OCI-LY3 (cell line): ENCODE measurements around the gene ADAR.

Experiments
- H2AFZ ChIP-seq: fragments of 200-600, 300-600 bp; shearing (Covaris generic); 2 replicates; pipeline ENCODE4 v1.6.0; 2014; ENCODE audit warnings: antibody characterized with exemption, low read depth, low read length
- H3K27ac ChIP-seq: fragments of 200-600, 300-600 bp; sonication (generic); 2 replicates; pipeline ENCODE4 v1.5.1; 2014; ENCODE audit warnings: mild to moderate bottlenecking, low read length, moderate library complexity, mixed read lengths
- H3K27me3 ChIP-seq: fragments of 200-600, 300-600 bp; sonication (generic); 2 replicates; pipeline ENCODE4 v1.6.1; 2014; ENCODE audit warnings: low read depth, low read length, mixed read lengths
- H3K36me3 ChIP-seq: fragments of 200-600, 300-600 bp; sonication (generic); replicated peaks from 2 replicates; pipeline ENCODE3; 2014; ENCODE audit warnings: low read depth, low read length, mixed read lengths
- H3K4me1 ChIP-seq: fragments of 300-600, 200-600 bp; sonication (generic); 2 replicates; pipeline ENCODE4 v1.6.1; 2014; ENCODE audit warnings: low read length, mixed read lengths
- H3K4me2 ChIP-seq: fragments of 200-600, 300-600 bp; sonication (generic); 2 replicates; pipeline ENCODE4 v1.6.1; 2014; ENCODE audit warnings: low read length, mixed read lengths
- H3K4me3 ChIP-seq: fragments of 300-600, 200-600 bp; sonication (generic); 2 replicates; pipeline ENCODE4 v1.5.1; 2014; ENCODE audit warnings: antibody characterized with exemption, mild to moderate bottlenecking, low read length, moderate library complexity
- H3K79me2 ChIP-seq: fragments of 300-600, 200-600 bp; shearing (Covaris generic); 2 replicates; pipeline ENCODE4 v1.6.1; 2014; ENCODE audit warnings: mild to moderate bottlenecking, low read length, mixed read lengths
- H3K9ac ChIP-seq: fragments of 300-600, 200-600 bp; shearing (Covaris generic); 2 replicates; pipeline ENCODE4 v1.6.0; 2014; ENCODE audit warnings: mild to moderate bottlenecking, low read length, moderate library complexity
- H3K9me3 ChIP-seq: fragments of 200-600, 300-600 bp; shearing (Covaris generic); 2 replicates; pipeline ENCODE4 v1.6.1; 2014; ENCODE audit warnings: low read length, mixed read lengths; ENCODE audit not compliant: insufficient read depth
- H4K20me1 ChIP-seq: fragments of 200-600, 300-600 bp; sonication (generic); 2 replicates; pipeline ENCODE4 v1.6.1; 2016; ENCODE audit warnings: low read length, mixed read lengths; ENCODE audit not compliant: insufficient read depth
- EZH2phosphoT487 ChIP-seq: fragments of 200-600 bp; shearing (Covaris generic); IDR thresholded peaks from 2 replicates; pipeline ENCODE4 v1.6.1; 2018; ENCODE audit warnings: antibody characterized with exemption, mixed run types, low read depth
- TF ChIP-seq, protein P1 (sequence below): fragments of 200-600, 300-600 bp; sonication (generic); IDR thresholded peaks from 2 replicates; pipeline ENCODE4 v1.5.1; 2014; ENCODE audit warnings: antibody characterized with exemption, low read length, low read depth

Gene ADAR

DNA sequence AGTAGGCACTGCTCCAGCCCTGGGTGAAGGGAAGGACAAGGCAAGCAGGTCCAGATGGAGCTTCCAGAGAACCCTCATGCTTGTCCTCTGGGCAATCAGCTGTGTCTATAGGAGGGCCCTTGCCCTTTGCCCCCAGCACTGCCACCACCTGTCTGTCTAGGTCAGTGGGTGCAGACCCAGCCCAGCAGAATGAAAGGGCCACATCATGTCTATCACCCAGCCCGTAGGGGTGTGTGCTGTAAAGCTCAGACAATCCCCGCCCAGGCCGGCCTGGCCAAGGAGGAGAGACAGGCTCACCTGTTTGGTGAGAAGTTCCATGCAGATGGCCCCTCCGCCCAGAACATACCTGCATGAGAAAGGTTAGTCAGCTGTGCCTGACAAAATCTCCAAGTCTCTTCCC lies 56.5 kb downstream of the ADAR start:
- peaks cover 12% of the 10 kb centered on the region for H3K4me1 ChIP-seq
- H3K36me3 ChIP-seq, result peaks cover 88% of the 10 kb centered on the region
- no peak overlapping the region for H3K4me2 ChIP-seq

DNA sequence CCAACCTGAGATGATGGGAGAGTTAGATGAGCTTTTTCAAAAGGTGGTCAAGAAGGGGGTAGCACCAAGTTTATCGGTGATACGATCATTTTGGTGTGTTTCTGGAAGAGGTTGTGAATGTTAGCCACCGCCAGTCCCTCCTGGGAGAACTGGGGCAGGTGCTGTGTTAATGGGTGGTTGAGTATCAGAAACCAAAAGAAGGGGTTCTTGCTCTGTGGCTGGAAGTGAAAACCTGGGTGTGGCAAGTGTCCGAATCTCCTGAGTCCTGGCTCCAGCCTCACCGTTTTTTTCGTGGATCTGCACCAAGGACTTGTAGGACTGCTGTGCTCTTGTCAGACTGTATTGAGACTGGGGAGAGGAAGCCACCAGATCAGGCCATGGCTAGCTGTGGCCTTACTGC lies 57.3 kb downstream of the ADAR start:
- TF ChIP-seq EZH2phosphoT487, result no peak
- TF ChIP-seq, protein P1, sequence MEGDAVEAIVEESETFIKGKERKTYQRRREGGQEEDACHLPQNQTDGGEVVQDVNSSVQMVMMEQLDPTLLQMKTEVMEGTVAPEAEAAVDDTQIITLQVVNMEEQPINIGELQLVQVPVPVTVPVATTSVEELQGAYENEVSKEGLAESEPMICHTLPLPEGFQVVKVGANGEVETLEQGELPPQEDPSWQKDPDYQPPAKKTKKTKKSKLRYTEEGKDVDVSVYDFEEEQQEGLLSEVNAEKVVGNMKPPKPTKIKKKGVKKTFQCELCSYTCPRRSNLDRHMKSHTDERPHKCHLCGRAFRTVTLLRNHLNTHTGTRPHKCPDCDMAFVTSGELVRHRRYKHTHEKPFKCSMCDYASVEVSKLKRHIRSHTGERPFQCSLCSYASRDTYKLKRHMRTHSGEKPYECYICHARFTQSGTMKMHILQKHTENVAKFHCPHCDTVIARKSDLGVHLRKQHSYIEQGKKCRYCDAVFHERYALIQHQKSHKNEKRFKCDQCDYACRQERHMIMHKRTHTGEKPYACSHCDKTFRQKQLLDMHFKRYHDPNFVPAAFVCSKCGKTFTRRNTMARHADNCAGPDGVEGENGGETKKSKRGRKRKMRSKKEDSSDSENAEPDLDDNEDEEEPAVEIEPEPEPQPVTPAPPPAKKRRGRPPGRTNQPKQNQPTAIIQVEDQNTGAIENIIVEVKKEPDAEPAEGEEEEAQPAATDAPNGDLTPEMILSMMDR, result no peak
- Histone ChIP-seq H2AFZ (no peak overlapping the region), H3K27ac (no peak overlapping the region), H3K4me2 (no peak overlapping the region), H3K4me1 (peaks cover 8% of the 10 kb centered on the region), H3K4me3 (no peak overlapping the region), H3K36me3 (peaks cover 80% of the 10 kb centered on the region), H3K9me3 (no peaks in the 10 kb centered on the region), H3K79me2 (peaks cover 7% of the 10 kb centered on the region), H3K9ac (no peak overlapping the region), H4K20me1 (0 out of 2 replicates have a peak, but pooled peaks cover 12% of the 10 kb centered on the region), H3K27me3 (no peaks in the 10 kb centered on the region)

More for the DNA sequence above, 56.5 kb downstream of the ADAR start:
- no peaks in the 10 kb centered on the region for H3K9me3 ChIP-seq
- H3K4me3 ChIP-seq, result no peak overlapping the region
- no peak overlapping the region for H3K9ac ChIP-seq
- H4K20me1 ChIP-seq, result peaks cover 17% of the 10 kb centered on the region
- TF ChIP-seq EZH2phosphoT487, result no peak
- TF ChIP-seq, protein P1, result no peak
- H2AFZ ChIP-seq, result no peak overlapping the region
- H3K27ac ChIP-seq, result no peak overlapping the region
- peaks cover 15% of the 10 kb centered on the region for H3K79me2 ChIP-seq
- H3K27me3 ChIP-seq, result no peaks in the 10 kb centered on the region

DNA sequence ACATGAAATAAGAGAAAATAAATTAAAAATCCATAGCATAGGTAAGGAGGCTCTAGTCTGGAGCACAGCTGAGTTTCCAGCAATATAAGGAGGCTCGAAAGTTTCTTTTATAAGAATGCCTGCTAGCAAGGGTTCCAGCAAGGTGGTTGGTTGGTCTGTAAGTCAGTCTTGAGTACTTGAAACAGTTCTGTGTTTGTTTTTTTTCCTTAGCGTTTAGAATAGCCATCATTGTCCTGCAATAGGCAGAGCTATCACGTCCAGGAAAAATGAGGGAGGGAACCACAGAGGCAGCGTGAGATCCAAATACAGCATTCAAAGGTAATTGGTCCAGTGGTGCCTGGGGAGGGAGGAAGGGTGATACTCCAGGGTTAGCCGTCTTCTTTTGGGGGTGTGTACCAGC lies 57.9 kb downstream of the ADAR start:
- peaks cover 1% of the 10 kb centered on the region; the same call in 1 of the 2 replicates for H3K79me2 ChIP-seq
- no peak overlapping the region for H3K4me2 ChIP-seq
- no peak overlapping the region for H3K4me3 ChIP-seq
- H3K4me1 ChIP-seq, result peaks cover 8% of the 10 kb centered on the region
- TF ChIP-seq, protein P1, result no peak
- no peak for TF ChIP-seq EZH2phosphoT487
- H4K20me1 ChIP-seq, result 0 out of 2 replicates have a peak, but pooled peaks cover 12% of the 10 kb centered on the region
- no peak overlapping the region for H2AFZ ChIP-seq
- H3K27me3 ChIP-seq, result no peaks in the 10 kb centered on the region
- no peaks in the 10 kb centered on the region for H3K9me3 ChIP-seq
- peaks cover 74% of the 10 kb centered on the region for H3K36me3 ChIP-seq
- H3K9ac ChIP-seq, result no peak overlapping the region
- no peak overlapping the region for H3K27ac ChIP-seq

DNA sequence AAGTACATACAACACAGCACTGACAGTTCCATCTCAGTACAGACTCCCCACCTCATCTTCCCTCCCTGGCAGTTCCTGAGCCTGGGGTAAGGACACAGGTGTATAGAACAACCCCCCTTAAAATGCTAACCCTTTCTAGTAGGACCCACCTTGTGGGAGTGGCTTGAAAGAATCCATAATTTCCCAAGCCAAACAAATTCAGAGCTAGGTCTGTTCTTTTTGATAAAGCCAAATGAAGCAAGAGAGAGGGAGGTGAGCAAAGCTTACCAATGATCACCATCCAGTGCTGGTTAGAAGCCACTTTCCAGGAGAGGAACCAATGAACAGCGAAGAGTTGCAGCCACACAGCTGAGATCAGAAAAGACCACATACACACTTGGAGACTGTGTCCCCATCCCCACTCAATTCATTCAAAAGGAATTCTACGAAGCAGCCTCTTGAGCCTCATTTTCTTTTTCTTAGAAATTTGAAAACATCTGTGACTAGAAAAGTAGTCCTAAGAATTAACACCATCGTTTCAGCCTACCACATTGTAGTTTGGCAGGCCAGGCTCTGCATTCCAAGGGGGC lies 58.7 kb downstream of the ADAR start:
- Histone ChIP-seq H2AFZ (no peak overlapping the region), H3K4me2 (no peak overlapping the region), H3K79me2 (no peaks in the 10 kb centered on the region), H3K27me3 (no peaks in the 10 kb centered on the region), H3K9ac (no peak overlapping the region), H3K4me3 (no peak overlapping the region), H3K36me3 (peaks cover 66% of the 10 kb centered on the region), H3K9me3 (no peaks in the 10 kb centered on the region), H4K20me1 (0 out of 2 replicates have a peak, but pooled peaks cover 12% of the 10 kb centered on the region), H3K27ac (no peak overlapping the region), H3K4me1 (peaks cover 8% of the 10 kb centered on the region)
- TF ChIP-seq EZH2phosphoT487, result no peak
- TF ChIP-seq, protein P1, result no peak
